ENCODE measurements around the gene MAP7D1.
"Not testable (repeated sequence)": the region's sequence is repeated elsewhere in the genome, so short reads cannot be mapped to it uniquely, and the experiment has no call there.

Gene MAP7D1

DNA sequence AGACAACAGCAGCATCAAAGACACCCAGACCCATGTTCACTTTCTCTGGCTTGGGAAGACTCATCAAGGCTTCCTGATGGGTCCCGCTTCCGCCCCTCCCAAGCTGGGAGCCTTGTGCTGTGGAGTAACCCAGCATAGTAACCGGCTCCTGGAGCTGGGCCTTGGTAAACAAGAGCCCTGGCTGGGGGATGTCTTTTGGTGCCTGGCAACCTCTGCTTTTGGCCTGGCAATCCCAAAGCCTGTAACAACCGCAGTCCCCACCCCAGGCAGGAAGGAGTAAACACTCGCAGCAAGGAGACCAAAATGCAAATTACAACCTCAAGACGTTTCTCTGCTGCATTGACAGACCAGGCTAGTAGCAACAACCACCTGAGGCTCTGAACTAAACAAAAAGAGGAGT is 51.4 kb downstream of the MAP7D1 start:
- DNase-seq = peak; percentile 17

DNA sequence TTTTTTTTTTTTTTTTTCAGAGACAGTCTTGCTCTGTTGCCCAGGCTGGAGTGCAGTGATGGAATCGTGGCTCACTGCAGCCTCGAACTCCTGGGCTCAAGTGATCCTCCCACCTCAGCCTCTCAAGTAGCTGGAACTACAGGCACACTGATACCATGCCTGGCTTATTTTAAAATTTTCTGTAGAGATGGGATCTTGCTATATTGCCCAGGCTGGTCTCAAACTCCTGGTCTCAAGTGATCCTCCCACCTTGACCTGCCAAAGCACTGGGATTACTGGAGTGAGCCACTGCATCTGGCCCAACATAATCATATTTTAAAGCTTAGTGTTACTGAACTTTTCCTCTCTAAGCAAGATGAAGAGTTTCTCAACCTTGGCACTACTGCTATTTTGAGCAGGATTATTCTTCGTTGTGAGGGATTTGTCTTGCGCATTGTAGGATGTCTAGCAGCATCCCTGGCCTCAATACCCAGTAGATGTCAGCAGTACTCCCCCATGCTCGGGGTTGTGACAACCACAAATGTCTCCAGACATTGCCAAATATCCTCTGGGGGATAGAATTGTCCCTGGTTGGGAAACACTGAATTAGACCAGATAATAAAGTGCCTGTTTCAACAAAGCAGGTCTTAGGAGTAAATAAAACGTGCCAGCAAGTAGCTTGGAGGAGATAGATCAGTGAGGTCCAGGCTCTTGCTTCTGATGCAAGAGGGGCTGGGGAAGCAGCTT is 53.2 kb downstream of the MAP7D1 start:
- no peak for DNase-seq

DNA sequence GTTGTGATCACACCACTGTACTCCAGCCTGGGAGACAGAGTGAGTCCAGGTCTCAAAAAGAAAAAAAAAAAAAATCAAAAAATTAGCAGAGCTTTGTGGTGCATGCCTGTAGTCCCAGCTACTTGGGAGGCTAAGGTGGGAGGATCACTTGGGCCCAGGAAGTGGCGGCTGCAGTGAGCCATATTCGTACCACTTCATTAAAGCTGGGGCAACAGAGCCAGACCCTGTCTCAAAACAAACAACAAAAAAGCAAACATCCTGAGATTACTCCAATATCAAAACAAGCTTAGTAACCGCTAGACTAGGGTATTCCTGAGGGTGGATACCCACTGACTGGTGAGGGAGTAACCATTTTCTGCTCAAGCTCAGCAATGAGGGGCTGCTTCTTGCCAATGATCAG is 55.3 kb downstream of the MAP7D1 start:
- DNase-seq = no peak

DNA sequence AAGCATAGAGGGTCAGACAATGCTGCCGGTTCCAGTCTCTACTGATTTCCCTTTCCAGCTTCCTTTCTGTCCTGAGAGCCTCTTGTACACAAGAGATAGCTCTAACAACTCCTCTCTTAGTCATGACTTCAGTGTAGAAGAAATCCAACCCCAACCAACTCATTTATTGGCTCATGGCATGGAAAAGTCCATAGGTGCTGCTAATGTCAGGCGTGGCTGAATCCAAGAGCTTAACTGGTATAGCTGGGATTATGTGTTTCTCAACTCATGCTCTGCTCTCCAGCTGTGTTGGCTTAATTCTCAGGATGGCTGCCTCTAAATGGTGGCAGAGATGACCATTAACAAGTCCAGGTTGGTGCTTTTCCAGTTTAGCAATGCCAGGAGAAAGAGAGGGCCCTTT is 55.9 kb downstream of the MAP7D1 start:
- DNase-seq = no peak

DNA sequence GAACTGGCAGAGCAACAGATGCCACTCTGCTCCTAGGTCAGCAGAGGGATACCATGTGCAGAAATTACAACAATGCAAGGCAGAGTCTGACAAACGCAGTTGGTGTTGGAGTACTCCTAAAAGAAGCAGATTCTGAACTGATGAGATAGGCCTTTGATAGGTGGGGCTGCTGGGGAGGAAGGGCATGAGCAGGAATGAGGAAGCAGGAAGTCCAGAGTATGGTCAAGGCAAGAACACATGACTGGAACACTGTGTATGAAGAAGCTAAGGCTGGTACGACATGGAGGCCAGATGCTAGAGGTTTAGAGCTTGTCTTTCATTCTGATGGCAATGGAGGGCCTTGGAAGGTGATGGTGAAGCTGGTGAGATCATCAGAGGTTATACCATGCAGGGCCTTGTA is 56.8 kb downstream of the MAP7D1 start:
- DNase-seq = no peak

DNA sequence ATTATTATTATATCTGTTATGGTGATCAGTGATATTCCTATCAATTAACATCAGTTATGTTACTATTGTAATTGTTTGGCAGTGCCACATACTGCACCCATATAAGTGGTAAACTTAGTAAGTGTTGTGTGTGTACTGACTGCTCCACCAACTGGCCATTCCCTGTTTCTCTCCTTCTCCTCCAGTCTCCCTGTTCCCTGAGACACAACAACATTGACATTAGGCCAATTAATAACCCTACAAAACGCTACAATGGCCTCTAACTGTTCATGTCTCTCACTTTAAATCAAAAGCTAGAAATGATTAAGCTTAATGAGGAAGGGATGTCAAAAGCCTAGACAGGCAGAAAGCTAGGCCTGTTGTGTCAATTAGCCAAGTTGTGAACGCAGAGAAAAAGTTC is 61.7 kb downstream of the MAP7D1 start:
- peak; percentile 67 for DNase-seq

DNA sequence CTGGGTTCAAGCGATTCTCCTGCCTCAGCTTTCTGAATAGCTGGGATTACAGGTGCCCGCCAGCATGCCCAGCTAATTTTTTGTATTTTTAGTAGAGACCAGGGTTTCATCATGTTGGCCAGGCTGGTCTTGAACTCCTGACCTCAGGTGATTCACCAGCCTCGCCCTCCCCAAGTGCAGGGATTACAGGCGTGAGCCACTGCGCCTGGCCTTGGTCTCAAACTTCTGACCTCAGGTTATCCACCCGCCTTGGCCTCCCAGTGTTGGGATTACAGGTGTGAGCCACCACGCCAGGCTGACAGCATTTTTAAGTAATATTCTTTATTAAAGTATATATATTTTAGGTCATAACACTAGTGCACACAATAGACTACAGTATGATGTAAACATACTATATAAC is 65.9 kb downstream of the MAP7D1 start:
- not testable (repeated sequence) for DNase-seq

DNA sequence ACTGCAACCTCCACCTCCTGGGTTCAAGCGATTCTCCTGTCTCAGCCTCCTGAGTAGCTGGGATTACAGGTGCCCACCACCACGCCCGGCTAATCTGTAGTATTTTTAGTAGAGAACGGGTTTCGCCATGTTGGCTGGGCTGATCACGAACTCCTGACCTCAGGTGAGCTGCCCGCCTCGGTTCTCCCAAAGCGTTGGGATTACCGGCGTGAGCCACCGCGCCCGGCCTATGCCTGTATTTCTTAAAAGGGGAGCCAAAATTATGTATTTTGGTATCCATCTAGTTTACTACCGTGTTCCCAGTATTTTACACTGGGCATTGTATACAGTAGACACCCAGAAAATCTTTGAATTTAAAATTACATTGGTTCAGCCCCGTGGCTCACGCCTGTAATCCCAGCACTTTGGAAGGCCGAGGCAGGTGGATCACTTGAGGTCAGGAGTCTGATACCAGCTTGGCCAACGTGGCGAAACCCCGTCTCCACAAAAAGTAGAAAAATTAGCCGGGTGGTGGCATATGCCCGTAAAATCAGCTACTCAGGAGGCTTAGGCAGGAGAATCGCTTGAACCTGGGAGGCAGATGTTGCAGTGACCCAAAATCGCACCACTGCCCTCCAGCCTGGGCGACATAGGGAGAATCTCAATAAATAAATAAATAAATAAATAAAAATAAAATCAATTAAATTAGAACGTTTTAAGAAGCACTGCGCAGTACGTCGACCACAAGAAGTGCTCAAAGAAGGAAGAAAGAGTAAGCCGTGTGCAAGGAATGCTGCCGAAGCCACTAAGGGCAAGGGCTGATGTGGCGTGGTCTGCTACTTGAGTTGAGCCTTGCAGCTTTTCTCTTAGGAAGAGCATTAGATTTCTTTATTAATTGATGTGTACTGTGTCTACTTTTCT is 66.8 kb downstream of the MAP7D1 start:
- DNase-seq = no peak

DNA sequence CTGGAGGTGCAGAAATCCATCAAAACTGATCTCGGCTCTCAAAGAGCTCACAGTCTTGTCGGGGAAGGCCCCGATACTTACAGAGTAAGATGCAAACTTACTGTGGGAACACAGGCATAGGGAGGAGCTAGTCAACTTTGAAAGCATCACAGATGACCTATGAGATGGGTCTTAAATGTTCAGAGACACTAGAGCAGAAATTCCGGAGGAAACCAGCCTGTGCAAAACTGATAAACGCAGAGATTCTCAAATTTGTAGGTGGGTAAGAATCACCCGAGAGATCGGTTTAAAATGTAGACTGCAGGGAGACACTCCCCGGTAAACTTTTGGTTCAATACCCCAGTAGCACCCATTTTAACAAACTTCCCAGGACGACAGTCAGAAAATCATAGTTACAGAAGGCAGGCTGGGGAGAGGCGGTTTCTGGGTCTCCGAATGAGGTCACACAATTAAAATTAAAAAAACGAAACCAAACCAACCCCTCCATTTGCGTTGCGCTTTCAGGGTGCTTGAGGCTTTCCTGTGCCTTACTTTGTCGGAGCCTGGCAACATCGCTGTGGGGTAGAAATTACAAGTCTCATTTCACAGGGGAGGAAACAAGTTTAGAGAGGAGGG is 67.5 kb downstream of the MAP7D1 start:
- DNase-seq = peak; percentile 55

DNA sequence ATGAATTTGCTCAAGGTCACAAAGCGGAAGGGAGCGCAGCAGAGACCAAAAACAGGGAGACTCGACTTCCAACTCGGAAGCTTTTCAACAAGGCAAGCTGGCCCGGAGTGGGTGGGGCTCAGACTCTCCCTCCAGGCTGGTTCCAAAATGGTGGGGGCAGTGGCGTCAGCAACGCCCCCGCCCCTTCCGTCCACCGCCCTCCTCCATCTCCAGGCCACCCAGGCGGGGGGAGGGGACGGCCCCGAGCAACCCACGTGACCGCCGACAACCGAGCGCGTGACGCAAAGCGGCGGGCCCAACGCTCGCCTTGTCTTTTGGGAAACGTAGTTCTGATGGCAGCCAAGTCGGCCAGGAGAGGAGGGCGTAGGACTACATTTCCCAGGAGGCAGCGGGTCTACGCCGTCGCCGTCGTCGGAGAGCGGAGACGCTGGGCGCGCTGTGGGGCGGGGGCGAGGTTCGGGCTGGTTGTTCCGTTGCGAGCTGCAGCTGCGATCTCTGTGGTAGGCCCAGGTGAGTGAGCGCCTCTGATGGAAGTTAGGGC is 68.1 kb downstream of the MAP7D1 start, which contains the start of gene THRAP3:
TSS of gene THRAP3 (plus strand) at position 448 of the 541 bp plus-strand sequence. CDS start 58,121 bp downstream, outside the sequence.
- peak; percentile 97 for DNase-seq

DNA sequence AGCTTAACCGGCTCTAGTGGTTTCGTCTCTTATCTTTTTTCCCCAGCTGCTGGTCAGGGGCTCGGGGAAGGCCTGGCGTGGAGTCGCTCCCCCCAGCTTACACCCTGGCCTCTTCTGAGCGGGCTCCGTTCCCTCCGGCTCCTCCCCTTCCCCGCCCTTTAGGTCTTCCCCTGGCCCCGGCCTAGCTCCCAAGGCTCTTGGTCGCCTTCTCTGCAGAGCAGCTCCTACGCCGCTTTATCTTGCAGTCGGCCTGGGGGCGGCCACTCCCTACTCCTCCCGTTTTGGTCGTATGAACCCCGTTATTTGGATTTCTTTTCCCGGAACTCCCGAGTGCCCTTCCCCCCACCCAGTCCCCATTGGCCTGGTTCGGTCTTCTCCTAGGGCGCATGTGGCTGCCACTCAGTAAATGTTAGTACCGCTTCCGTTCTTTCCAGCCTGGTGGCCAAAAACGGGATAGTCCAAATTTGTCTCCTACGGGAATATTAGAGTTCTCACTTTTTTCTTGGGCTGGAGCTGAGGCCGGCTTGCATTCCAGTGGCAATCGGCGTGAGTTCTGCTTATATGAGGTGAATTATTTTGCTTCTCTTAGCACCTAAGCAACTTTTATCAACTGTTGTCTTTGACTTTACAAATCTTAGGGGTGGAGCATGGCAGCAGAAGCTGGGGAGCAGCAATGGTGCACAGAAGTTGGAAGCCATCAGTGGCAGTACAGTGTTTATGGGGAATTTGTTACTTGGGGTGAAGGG is 68.8 kb downstream of the MAP7D1 start:
- peak; percentile 83 for DNase-seq

DNA sequence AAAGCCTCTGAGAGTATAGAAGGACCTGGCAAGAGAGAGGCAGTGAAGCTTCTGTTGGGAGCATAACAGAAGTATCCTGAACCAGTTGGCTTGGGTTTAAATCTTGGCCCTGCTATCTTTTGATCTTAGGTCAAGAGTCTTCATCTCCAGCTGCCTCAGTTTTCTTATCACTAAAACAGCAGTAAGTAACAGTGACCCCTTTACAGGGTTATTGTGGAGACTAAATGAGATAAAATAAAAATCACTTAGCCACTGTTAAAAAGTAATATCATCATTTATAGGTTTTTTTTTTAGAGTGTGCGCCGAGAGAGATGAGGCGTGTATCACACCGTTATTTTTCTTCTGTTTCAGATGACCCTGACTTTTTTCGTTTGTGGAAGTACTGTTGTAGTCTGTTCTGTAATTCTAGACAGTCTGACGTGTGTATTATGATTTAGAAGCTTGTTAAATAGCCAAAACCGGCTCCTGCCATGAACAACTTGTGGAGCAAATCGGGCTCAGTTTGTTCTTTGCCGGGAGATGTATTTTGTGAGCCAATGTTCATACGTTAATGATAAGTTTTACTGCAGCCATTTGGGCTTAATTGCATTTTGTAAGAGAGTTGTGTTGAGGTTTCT is 69.4 kb downstream of the MAP7D1 start:
- no peak for DNase-seq

DNA sequence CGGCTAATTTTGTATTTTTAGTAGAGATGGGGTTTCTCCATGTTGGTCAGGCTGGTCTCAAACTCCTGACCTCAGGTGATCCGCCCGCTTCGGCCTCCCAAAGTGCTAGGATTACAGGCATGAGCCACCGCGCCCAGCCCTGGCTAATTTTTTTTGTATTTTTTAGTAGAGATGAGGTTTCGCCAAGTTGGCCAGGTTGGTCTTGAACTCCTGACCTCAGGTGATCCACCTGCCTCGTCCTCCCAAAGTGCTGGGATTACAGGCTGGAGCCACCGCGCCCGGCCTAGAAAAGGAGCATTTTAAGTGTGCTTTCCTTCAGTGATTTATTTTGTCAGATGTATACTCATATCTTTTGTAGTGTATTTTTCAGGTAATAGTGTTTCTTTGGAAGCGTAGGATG is 74.3 kb downstream of the MAP7D1 start:
- not testable (repeated sequence) for DNase-seq

All from kidney glomerular epithelial cell (primary cell).